Activated naive CD4-positive, alpha-beta T cell treated with anti-CD3 and anti-CD28 coated beads for 36 hours (primary cell): Measurements from ENCODE around the gene HTRA3. TPM values are rescaled to one million over a fixed set of nuclear protein-coding genes. Genes with fewer than 3 reads are reported as not detected.

Experiments
- CTCF ChIA-PET: fragments of 350-600 bp; sonication (Branson Sonifier 250); formaldehyde crosslinking; loops from one replicate; lab custom pipeline; 2021; ENCODE audit warnings: antibody characterized with exemption; lab: Charles Lee
- DNase-seq: peaks from one replicate; pipeline ENCODE4 v3.0.0-alpha.2; 2020
- H3K27ac Mint-ChIP-seq: one replicate; pipeline ENCODE4 v1.8.0; 2021; ENCODE audit warnings: mild to moderate bottlenecking, mixed read lengths
- H3K27me3 Mint-ChIP-seq: one replicate; pipeline ENCODE4 v1.8.0; 2021; ENCODE audit warnings: low read depth, mixed read lengths
- H3K36me3 Mint-ChIP-seq: one replicate; pipeline ENCODE4 v1.8.0; 2021; ENCODE audit warnings: low read depth, mixed read lengths
- H3K4me1 Mint-ChIP-seq: one replicate; pipeline ENCODE4 v1.8.0; 2021; ENCODE audit warnings: low read depth, mixed read lengths
- H3K4me3 Mint-ChIP-seq: one replicate; pipeline ENCODE4 v1.8.0; 2021; ENCODE audit warnings: mild to moderate bottlenecking, moderate library complexity, mixed read lengths
- H3K9me3 Mint-ChIP-seq: one replicate; pipeline ENCODE4 v1.8.0; 2021; ENCODE audit warnings: mixed read lengths
- intact Hi-C: fragments of 100-400 bp; cut with micrococcal nuclease; formaldehyde crosslinking; loops from one replicate; pipeline ENCODE4 v1.15.1; 2023
- total RNA-seq, 2 experiments: library from RNA; stranded (reverse); gene quantifications; one replicate each; pipeline ENCODE4 v1.2.3, GENCODE V29; 2021

HTRA3 gene
- total RNA-seq, 2 experiments from 2014 or later = not detected

- Mint-ChIP-seq H3K27ac (no peak overlapping the region), H3K9me3 (no peaks in the 10 kb centered on the region), H3K4me3 (no peak overlapping the region), H3K27me3 (no peaks in the 10 kb centered on the region), H3K36me3 (no peaks in the 10 kb centered on the region), H3K4me1 (no peaks in the 10 kb centered on the region)
- CTCF ChIA-PET = no interaction called here
- intact Hi-C loops = no loop called here
- no peak for DNase-seq
Measured at GRCh38 chr4:8320386-8320750, 50.8 kb downstream of the HTRA3 start.

- H3K4me1 Mint-ChIP-seq = no peaks in the 10 kb centered on the region
- intact Hi-C loops = no loop called here
- DNase-seq = no peak
- H3K27ac Mint-ChIP-seq = no peak overlapping the region
- no peaks in the 10 kb centered on the region for H3K27me3 Mint-ChIP-seq
- CTCF ChIA-PET = no interaction called here
- H3K36me3 Mint-ChIP-seq = no peaks in the 10 kb centered on the region
- H3K9me3 Mint-ChIP-seq = no peaks in the 10 kb centered on the region
- H3K4me3 Mint-ChIP-seq = no peak overlapping the region
Measured at GRCh38 chr4:8321220-8321619, 51.7 kb downstream of the HTRA3 start.

- DNase-seq = no peak
- Mint-ChIP-seq H3K27ac (no peak overlapping the region), H3K4me3 (no peak overlapping the region), H3K9me3 (no peaks in the 10 kb centered on the region), H3K36me3 (no peaks in the 10 kb centered on the region), H3K27me3 (no peaks in the 10 kb centered on the region), H3K4me1 (no peaks in the 10 kb centered on the region)
- intact Hi-C loops = no loop called here
- CTCF ChIA-PET = no interaction called here
Measured at GRCh38 chr4:8321771-8322170, 52.2 kb downstream of the HTRA3 start.

GRCh38 chr4:8322794-8323704 is 53.5 kb downstream of the HTRA3 start:
- intact Hi-C loops = no loop called here
- Mint-ChIP-seq H3K27me3 (no peaks in the 10 kb centered on the region), H3K4me1 (no peaks in the 10 kb centered on the region), H3K27ac (no peak overlapping the region), H3K4me3 (no peak overlapping the region), H3K9me3 (no peaks in the 10 kb centered on the region), H3K36me3 (no peaks in the 10 kb centered on the region)
- no peak for DNase-seq
- CTCF ChIA-PET = interaction anchor here (1.0 kb wide), 1 partner anchor 56 kb away, joined by 3 read pairs; no protein-coding TSS in a partner anchor

GRCh38 chr4:8323947-8324555 is 54.5 kb downstream of the HTRA3 start:
- no peaks in the 10 kb centered on the region for H3K27me3 Mint-ChIP-seq
- H3K4me3 Mint-ChIP-seq = no peak overlapping the region
- intact Hi-C loops = no loop called here
- no peaks in the 10 kb centered on the region for H3K36me3 Mint-ChIP-seq
- CTCF ChIA-PET = no interaction called here
- H3K9me3 Mint-ChIP-seq = no peaks in the 10 kb centered on the region
- no peak for DNase-seq
- H3K27ac Mint-ChIP-seq = no peak overlapping the region
- H3K4me1 Mint-ChIP-seq = no peaks in the 10 kb centered on the region

- DNase-seq = no peak
- Mint-ChIP-seq H3K9me3 (no peaks in the 10 kb centered on the region), H3K4me3 (no peak overlapping the region), H3K4me1 (no peaks in the 10 kb centered on the region), H3K27ac (no peak overlapping the region), H3K27me3 (no peaks in the 10 kb centered on the region), H3K36me3 (no peaks in the 10 kb centered on the region)
- CTCF ChIA-PET = no interaction called here
- intact Hi-C loops = no loop called here
Measured at GRCh38 chr4:8324640-8325239, 55.2 kb downstream of the HTRA3 start.

- no peak for DNase-seq
- H3K36me3 Mint-ChIP-seq = no peaks in the 10 kb centered on the region
Measured at GRCh38 chr4:8325291-8325973, 55.9 kb downstream of the HTRA3 start.

GRCh38 chr4:8326206-8326605 is 56.7 kb downstream of the HTRA3 start:
- Mint-ChIP-seq H3K36me3 (no peaks in the 10 kb centered on the region), H3K27me3 (no peaks in the 10 kb centered on the region), H3K9me3 (no peaks in the 10 kb centered on the region), H3K4me1 (no peaks in the 10 kb centered on the region), H3K4me3 (no peak overlapping the region), H3K27ac (no peak overlapping the region)
- CTCF ChIA-PET = no interaction called here
- DNase-seq = no peak
- intact Hi-C loops = no loop called here

More at GRCh38 chr4:8325291-8325973, 55.9 kb downstream of the HTRA3 start:
- no peaks in the 10 kb centered on the region for H3K27me3 Mint-ChIP-seq
- no peaks in the 10 kb centered on the region for H3K4me1 Mint-ChIP-seq
- H3K4me3 Mint-ChIP-seq = no peak overlapping the region
- intact Hi-C loops = no loop called here
- no peaks in the 10 kb centered on the region for H3K9me3 Mint-ChIP-seq
- H3K27ac Mint-ChIP-seq = no peak overlapping the region
- CTCF ChIA-PET = no interaction called here

GRCh38 chr4:8328456-8328855 is 58.9 kb downstream of the HTRA3 start:
- Mint-ChIP-seq H3K9me3 (no peaks in the 10 kb centered on the region), H3K4me3 (no peak overlapping the region), H3K27ac (no peak overlapping the region), H3K36me3 (no peaks in the 10 kb centered on the region), H3K4me1 (no peaks in the 10 kb centered on the region), H3K27me3 (no peaks in the 10 kb centered on the region)
- intact Hi-C loops = no loop called here
- no peak for DNase-seq
- CTCF ChIA-PET = no interaction called here

- no peak for DNase-seq
- intact Hi-C loops = no loop called here
- Mint-ChIP-seq H3K27me3 (no peaks in the 10 kb centered on the region), H3K4me1 (no peaks in the 10 kb centered on the region), H3K9me3 (no peaks in the 10 kb centered on the region), H3K27ac (no peak overlapping the region), H3K4me3 (no peak overlapping the region), H3K36me3 (no peaks in the 10 kb centered on the region)
- CTCF ChIA-PET = no interaction called here
Measured at GRCh38 chr4:8328866-8329559, 59.5 kb downstream of the HTRA3 start.

GRCh38 chr4:8329560-8329858 is 60.0 kb downstream of the HTRA3 start:
- Mint-ChIP-seq H3K9me3 (no peaks in the 10 kb centered on the region), H3K4me3 (no peak overlapping the region), H3K36me3 (no peaks in the 10 kb centered on the region), H3K27me3 (no peaks in the 10 kb centered on the region), H3K4me1 (no peaks in the 10 kb centered on the region), H3K27ac (no peak overlapping the region)
- CTCF ChIA-PET = no interaction called here
- DNase-seq = no peak
- intact Hi-C loops = no loop called here
